LHCN-M2 (cell line): ENCODE results near the gene PHACTR2. TPM values are rescaled to one million over a fixed set of nuclear protein-coding genes. Genes with fewer than 3 reads are reported as not detected.
"Not testable (repeated sequence)": the region's sequence is repeated elsewhere in the genome, so short reads cannot be mapped to it uniquely, and the experiment has no call there.

Experiments
- DNase-seq: peaks from one replicate; pipeline ENCODE4 v3.0.0-alpha.2; 2012; ENCODE audit warnings: low read depth
- total RNA-seq: library from RNA; depleted of rRNA; stranded (reverse); fragments of >200 nt; gene quantifications from 2 replicates; pipeline ENCODE4 v1.2.3, GENCODE V29; 2014

PHACTR2 gene
- total RNA-seq, 1 experiment from 2014 or later = 35.0 TPM

- no peak for DNase-seq
Measured at GRCh38 chr6:143807103-143807772, 129.5 kb downstream of the PHACTR2 start.

DNA sequence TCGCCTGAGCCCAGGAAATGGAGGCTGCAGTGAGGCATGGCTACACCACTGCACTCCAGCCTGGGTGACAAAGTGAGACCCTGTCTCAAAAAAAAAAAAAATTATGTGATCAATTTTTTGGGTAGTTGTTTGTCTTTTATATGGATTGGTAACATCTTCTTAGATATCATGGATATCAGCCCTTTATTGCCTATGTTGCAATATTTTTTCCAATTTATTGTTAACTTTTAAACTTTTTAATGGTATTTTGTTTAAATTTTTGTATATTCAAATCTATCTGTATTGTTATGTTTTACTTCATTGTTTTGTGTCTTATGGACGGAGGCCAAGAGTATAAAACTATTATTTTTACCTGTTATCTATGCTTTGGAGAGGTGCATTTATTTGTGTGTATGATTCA, 133.0 kb downstream of the PHACTR2 start:
- DNase-seq = no peak

DNA sequence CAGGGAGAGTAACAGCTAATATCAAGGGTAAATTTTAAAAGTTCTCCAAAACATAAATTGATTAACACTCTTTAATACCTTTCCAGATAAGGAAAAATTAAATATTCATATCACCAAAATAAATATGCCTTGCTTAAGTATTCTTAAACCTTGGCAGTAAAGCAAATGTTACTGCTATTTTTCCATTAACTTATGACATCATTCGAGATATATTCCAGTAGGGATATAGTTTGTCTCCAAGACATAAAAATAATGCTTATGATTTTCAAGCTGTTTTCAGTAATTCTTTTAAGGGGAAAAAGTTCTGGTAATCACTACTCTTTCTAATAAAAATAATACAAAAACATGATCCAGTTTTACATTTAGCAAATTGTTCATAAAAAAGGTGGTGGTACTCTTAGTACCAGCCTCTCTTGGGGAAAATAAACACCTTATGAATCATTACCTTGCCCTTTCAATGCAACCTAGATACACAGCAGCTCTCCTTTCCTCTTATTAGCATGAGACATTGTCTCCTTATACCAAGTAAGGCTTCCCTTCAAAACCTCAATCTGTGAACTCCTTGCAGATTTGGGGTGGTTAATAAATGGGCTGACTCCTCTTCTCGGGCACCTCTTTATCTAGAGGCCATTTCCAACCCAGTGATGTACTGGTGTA, 133.9 kb downstream of the PHACTR2 start:
- no peak for DNase-seq

DNA sequence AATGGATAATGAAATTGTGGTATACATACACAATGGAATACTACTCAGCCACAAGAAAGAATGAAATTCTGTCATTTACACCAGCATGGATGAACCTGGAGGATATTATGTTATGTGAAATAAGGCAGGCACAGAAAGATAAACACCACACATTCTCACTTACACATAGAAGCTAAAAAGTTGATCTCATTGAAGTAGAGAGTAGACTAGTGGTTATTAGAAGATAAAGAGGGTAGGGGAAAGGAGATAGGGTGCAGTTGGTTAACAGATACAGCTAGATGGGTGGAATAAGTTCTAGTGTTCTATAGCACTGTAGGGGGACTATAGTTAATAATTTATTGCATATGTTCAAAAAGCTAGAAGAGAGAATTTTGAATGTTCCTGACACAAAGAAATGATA, 139.9 kb downstream of the PHACTR2 start:
- DNase-seq = no peak

- no peak for DNase-seq
Measured at GRCh38 chr6:143821359-143821758, 143.6 kb downstream of the PHACTR2 start.

GRCh38 chr6:143822584-143823024, 144.8 kb downstream of the PHACTR2 start:
- DNase-seq = peak; percentile 14

GRCh38 chr6:143823548-143823947, 145.8 kb downstream of the PHACTR2 start:
- DNase-seq = no peak

- DNase-seq = no peak
Measured at GRCh38 chr6:143828572-143828971, 150.8 kb downstream of the PHACTR2 start.

- DNase-seq = no peak
Measured at GRCh38 chr6:143836150-143836549, 158.4 kb downstream of the PHACTR2 start.

DNA sequence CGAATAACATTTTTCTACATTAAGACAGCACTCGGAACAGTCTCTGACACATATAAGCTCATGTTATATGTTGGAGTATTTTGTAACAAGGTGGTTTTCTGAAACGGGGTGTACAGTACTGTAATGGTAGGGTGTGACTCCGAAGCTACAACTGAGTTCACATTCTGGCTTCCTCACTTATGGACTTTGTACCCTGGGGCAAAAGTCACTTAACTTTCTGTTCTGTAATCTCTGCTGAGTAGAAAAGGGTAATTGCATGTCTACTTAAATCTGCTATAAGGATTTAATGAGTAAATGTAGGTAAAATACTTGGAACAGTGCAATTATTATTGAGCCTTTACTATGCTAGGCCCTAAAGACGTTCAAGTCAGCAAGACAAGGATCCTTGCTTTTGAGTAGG, 160.6 kb downstream of the PHACTR2 start:
- no peak for DNase-seq

DNA sequence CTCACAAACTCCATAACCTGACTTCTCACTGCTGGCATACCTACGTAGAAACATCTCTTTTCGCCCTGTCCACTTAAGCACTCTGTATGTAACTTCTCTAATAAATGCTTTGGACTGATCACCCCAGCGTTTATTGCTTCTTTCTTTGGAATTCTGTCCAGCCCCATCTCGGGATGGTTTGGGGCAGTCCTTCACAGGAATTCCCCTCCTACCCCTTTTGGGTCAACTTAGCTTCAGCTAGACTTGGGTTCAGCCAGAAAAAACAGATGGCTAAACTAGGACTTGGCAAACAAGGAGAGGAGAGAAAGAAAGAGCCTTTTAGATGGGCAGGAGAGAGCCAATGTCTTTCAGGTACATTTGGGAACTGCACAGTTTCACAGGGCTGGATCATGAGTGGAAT, 161.4 kb downstream of the PHACTR2 start:
- DNase-seq = no peak

DNA sequence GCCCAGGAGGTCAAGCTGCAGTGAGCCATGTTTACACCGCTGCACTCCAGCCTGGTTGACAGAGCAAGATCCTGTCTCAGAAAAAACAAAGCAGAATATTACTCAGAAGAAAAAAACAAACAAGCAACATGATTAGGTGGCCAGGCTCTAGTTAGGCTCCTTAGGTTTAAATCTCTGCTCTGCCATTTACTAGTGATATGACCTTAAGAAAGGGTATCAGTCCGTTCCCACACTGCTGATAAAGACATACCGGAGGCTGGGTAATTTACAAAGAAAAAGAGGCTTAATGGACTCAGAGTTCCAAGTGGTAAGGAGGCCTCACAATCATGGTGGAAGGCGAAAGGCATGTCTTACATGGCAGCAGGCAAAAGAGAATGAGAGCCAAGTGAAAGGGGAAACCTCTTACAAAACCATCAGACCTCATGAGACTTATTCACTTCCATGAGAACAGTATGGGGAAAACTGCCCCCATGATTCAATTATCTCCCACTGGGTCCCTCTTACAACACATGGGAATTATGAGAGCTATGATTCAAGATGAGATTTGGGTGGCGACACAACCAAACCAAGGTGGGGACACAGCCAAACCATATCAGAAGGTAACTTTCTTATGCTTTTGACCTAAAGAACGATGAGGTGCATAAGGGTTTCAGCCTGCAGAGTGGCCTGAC, 163.0 kb downstream of the PHACTR2 start:
- no peak for DNase-seq

DNA sequence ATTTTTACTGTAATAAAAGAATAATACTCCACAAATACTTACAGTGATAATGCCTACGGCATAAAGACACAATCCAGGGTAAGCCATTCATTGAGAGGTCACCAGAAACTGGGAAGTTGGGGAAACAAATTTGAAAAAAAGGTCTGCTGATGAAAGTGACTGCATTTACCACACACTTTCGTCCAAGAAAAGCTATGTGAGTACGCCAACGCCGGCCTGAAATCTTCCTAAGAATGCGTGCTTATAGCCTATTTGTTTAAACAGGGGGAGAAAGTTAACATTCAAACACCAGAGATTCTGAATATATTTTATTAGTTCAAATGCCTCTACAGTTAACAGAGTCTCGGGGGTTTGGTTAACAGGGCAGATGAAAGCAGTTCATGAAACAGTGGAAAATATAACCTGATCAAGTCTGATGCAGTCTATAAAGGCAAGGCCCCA, 164.7 kb downstream of the PHACTR2 start:
- peak; percentile 39 for DNase-seq

DNA sequence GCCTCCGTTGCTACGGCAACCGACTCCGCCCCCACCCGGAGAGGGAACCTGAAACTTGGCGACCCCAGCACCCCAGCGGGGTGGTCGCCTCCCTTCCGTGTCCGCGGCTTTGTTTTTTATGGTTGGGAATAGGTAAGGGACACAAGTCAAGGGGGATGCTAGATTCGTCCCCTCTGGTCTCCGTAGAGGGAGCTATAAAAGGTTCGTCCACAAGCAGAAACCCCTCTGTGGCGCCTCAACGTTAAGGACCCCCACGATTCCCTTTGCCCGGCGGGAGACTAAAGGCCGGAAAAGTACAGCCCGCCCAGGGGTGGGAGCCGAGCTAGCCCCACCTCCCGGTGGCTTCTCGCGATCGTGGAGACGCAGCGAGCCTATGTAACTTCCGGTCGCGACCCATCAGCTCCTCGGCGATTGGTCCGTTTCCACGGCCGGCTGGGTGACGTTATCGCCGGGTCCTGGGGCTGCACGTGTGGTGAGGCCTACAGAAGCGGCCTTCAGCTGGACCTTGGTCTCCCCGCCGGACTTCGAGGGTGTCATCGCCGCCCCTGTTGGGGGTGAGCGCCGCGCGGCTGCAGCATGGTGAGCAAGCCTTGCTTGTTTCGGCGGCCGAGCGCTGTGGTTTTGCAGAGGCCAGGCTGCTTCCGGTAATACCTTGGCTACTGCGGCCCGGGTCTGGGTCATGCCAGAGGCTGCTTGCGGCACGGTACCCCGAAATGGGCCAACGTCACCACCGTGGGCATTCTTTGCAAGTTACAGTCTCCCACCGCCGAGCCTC, 165.3 kb downstream of the PHACTR2 start, which contains the start of gene LTV1:
Gene LTV1, plus strand, starts transcription at position 437 of the 775 bp plus-strand sequence. Its CDS starts 140 bp downstream, at position 577.
- peak; percentile 95 for DNase-seq

- peak; percentile 11 for DNase-seq
Measured at GRCh38 chr6:143843677-143843999, 165.9 kb downstream of the PHACTR2 start.

- DNase-seq = no peak
Measured at GRCh38 chr6:143844006-143844405, 166.2 kb downstream of the PHACTR2 start.

GRCh38 chr6:143845033-143845432, 167.3 kb downstream of the PHACTR2 start:
- DNase-seq = no peak

GRCh38 chr6:143851706-143852105, 173.9 kb downstream of the PHACTR2 start:
- DNase-seq = not testable (repeated sequence)

GRCh38 chr6:143855057-143855456, 177.3 kb downstream of the PHACTR2 start:
- not testable (repeated sequence) for DNase-seq

DNA sequence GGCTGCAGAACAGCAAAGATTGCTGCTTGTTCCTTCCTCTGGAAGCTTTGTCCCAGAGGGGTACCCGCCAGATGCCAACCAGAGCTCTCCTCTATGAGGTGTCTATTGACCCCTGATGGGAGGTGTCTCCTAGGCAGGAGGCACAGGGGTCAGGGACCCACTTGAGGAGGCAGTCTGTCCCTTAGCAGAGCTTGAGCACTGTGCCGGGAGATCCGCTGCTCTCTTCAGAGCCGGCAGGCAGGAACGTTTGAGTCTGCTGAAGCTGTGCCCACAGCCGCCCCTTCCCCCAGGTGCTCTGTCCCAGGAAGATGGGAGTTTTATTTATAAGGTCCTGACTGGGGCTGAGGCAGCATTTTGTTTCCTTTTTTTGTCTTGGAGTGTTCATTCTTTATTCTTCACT, 179.0 kb downstream of the PHACTR2 start:
- DNase-seq = not testable (repeated sequence)

DNA sequence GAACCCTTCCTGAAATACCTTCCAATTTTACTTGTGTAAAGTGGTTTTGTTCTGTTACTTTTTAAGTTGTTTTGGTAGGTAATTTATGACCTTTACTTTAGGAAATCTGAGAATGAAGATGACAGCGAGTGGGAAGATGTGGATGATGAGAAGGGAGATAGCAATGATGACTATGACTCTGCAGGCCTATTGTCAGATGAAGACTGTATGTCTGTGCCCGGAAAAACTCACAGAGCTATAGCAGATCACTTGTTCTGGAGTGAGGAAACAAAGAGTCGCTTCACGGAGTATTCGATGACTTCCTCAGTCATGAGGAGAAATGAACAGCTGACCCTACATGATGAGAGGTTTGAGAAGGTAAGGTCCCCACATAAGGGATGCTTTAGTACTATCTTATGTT, 179.9 kb downstream of the PHACTR2 start:
- no peak for DNase-seq
